ENCODE data around the gene ACP3.
A peak's percentile ranks its signal among the peaks of the same experiment; 100 is the strongest.

Gene ACP3

GRCh38 chr3:132311841-132312240 is 5.4 kb upstream of the ACP3 start:
- no peak for DNase-seq (ENCODE audit: extremely low read depth in 1 of 2, low read depth in 1 of 2)

- no peak for DNase-seq (ENCODE audit: extremely low read depth in 1 of 2, low read depth in 1 of 2)
Observed at GRCh38 chr3:132315851-132316250, 1.4 kb upstream of the ACP3 start.

DNA sequence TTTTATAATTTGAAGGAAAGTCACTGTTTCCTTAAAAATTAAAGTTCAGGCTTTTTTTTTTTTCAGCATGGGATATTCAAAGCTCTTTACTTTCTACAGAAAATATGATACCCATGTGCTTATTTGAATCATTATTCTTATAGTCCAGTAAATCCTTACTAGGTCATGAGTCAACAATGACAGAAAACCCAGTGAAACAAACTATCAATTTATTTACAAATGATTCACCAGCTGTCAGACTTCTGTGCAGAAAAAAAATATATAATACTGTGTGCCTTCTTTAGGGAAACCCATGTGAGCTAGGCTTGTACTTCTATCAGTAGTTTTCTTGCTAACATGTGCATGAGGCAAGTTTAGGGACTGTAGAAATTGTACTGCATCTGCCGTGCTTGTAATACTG is 1.2 kb downstream of the ACP3 start:
- no peak for DNase-seq (ENCODE audit: extremely low read depth in 1 of 2, low read depth in 1 of 2)

DNA sequence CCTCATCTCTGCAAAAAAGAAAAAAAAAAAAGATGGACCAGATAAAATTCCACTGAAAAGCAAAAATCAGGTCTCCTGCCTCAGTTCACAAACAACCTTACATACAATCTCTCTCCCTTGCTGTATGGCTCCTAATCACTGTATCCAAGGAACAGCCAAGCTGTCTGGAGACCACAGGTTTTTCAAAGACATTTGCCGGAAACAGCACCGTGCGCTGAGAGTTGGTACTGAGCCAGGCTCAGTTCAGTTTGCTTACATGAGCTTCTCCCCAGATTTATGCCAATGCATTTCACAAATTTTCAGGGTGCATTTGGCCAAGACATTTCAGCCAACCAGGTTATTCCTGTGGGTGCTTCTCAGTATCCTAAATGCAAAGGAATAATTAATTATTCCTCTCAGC is 4.1 kb downstream of the ACP3 start:
- no peak for DNase-seq (ENCODE audit: extremely low read depth in 1 of 2, low read depth in 1 of 2)

GRCh38 chr3:132325103-132325606 is 7.9 kb downstream of the ACP3 start:
- no peak for DNase-seq (ENCODE audit: extremely low read depth in 1 of 2, low read depth in 1 of 2)

DNA sequence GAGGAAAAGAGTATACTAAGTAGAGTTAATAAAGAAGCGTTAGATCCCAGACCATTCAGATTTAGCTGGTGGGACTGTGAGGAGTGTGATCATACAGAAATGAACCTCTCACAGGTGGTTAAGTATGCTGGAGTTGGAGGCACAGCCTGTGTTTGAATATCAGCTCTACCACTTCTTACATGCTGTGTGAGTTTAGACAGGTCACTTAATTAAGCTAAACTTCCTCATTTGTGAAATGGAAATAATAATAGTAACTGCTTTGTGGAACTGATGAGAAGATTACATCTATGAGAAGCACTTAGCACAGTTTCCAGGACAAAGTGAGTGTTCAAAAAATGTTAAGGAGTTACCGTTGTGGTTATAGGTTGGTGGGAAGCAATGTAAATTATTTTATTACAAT is 8.4 kb downstream of the ACP3 start:
- no peak for DNase-seq (ENCODE audit: extremely low read depth in 1 of 2, low read depth in 1 of 2)

- no peak for DNase-seq (ENCODE audit: extremely low read depth in 1 of 2, low read depth in 1 of 2)
Observed at GRCh38 chr3:132326251-132326650, 9.0 kb downstream of the ACP3 start.

DNA sequence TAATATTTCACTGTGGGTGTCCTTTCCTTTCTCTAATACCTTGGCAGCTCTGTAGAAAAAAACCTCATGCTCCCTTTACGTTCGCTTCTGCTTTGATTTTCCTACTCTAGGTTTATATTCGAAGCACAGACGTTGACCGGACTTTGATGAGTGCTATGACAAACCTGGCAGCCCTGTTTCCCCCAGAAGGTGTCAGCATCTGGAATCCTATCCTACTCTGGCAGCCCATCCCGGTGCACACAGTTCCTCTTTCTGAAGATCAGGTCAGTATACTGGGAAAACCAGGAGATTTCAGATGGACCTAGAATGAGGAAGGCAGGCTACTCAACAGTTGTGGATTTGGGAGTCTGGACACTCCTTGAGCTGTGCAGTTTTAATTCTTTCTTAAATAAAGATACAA is 14.9 kb downstream of the ACP3 start:
- DNase-seq (ENCODE audit: extremely low read depth in 1 of 2, low read depth in 1 of 2) = no peak

GRCh38 chr3:132332508-132332907 is 15.3 kb downstream of the ACP3 start:
- no peak for DNase-seq (ENCODE audit: extremely low read depth in 1 of 2, low read depth in 1 of 2)

DNA sequence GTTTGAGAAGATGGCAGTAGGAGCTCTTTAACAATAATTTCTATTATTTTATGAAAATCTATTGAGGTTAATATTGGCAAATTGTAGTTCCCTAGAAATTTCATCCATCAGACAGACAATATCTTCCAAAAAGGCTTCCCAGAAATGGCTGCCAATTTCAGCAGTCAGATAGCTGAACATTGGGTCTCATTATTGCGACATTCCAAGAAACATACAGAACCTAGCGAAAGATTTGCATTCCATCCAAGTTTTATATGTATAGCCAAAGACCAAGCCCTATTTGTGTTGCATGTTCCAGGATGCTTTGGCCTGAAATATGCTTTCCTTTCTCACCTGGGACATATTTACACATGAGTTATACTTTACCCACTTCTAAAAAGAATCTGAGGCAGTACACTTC is 24.5 kb downstream of the ACP3 start:
- no peak for DNase-seq (ENCODE audit: extremely low read depth in 1 of 2, low read depth in 1 of 2)

- no peak for DNase-seq (ENCODE audit: extremely low read depth in 1 of 2, low read depth in 1 of 2)
Observed at GRCh38 chr3:132342183-132342582, 25.0 kb downstream of the ACP3 start.

DNA sequence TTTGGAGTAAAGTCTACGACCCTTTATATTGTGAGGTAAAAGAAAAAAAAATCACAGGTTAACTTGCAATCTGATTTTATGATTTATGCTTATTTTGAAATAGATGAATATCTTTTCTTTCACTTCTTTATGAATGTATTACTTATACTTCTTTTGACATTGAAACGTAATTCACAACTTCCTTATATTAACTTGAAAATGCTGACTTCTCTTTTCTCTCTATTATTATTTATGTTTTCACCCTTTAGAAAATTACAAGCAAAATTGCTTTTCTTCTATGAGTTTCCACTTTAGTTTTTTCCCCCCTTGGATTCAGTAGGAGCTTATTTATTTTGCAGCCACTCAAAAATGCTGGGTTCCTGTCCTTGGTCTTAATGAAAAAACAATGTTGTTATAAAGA is 25.4 kb downstream of the ACP3 start:
- no peak for DNase-seq (ENCODE audit: extremely low read depth in 1 of 2, low read depth in 1 of 2)

GRCh38 chr3:132343018-132343612 is 25.9 kb downstream of the ACP3 start:
- no peak for DNase-seq (ENCODE audit: extremely low read depth in 1 of 2, low read depth in 1 of 2)

DNA sequence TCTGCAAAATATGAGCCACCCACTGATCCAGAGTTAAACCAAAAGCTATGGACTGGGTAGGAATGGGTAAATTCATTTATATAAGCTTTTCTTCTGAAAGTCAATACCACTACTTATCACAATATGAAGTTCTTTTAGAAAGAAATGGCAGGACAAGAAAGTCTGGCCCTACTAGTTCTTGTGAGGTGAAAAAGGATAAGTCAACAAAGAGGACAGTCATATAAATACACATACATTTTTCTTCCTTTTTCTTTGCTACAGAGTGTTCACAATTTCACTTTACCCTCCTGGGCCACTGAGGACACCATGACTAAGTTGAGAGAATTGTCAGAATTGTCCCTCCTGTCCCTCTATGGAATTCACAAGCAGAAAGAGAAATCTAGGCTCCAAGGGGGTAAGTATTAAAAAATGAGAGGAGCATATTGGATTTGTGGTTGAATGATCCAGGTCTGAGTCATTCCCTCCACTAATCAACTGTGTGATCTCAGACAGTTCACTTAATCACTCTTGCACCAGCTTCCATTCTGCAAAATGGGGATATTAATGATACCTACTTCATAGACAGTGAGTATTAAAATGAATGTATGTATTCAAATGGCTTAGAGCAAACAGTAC is 27.6 kb downstream of the ACP3 start:
- DNase-seq (ENCODE audit: extremely low read depth in 1 of 2, low read depth in 1 of 2) = no peak

DNA sequence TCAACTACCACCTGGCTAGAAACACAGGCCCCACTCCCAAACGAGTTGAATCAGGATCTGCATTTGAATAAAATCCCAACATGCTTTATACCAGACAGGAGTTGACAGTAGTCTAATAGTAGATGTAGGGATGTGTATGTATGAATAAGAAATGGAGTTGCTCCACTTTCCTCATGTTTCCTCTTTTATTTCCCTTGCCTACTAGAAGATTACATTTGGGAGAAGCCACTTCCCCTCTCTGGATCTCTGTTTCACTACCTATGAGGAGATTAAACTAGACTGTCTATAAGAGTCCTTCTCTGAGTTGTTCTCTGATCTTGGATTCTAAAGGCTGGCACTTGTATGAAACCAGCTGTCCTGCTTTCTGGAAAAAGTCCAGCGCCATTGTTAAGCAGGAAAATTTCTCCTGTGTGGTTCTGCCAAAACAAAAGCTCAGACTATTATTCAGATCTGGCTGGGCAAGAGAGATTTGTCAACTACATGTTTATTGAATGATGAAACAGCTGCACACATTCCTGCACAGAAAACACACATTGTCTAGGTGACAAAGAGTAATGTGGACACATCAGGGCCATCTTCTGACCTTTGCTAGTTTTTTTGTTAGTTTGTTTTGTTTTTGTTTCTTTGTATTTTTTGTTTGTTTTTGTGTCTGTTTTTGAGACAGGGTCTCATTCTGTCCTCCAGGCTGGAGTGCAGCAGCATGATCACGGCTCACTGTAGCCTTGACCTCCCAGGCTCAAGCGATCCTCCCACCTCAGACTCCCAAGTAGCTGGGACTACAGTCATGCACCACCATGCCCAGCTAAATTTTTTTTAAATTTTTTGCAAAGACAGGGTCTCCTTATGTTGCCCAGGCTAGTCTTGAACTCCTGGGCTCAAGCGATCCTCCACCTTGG is 29.9 kb downstream of the ACP3 start:
- DNase-seq (ENCODE audit: extremely low read depth in 1 of 2, low read depth in 1 of 2) = no peak

GRCh38 chr3:132347811-132348210 is 30.6 kb downstream of the ACP3 start:
- no peak for DNase-seq (ENCODE audit: extremely low read depth in 1 of 2, low read depth in 1 of 2)

DNA sequence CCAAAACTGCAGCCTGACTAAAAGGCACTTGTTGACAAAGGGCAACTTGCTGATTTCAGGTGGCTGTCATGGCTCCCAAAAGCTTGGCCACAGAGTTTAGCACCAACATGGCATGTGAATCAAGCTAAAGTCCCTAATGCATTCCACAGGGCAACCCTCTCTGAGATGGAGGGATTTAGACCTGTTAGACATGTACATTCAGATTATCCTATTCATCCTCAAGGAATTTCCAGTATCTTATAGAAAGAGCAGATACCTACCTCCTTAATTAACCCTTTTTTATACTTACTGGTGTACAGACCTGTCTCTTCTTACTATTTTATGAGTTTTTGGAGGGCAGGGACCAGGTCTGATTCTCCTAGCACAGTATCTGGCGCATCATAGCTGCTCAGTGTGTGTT is 31.3 kb downstream of the ACP3 start:
- no peak for DNase-seq (ENCODE audit: extremely low read depth in 1 of 2, low read depth in 1 of 2)

DNA sequence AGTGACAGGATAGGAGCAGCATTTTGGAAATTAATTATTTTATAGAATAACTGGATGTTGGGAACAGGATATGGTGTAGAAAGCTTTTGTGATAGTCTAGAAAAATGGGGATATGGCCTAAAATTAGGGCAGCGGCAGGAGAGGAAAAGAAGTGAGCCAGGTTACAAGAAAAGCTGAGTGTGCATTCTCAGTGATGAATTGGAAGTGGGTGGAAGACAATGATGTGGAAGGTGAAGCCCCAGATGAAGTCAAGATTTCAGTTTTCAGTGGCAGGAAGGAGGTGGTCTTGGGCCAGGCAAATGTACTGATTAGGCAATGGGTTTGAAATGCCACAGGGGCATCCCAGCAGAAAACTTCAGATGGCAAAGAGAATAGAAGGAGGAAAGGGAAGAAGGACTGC is 33.6 kb downstream of the ACP3 start:
- no peak for DNase-seq (ENCODE audit: extremely low read depth in 1 of 2, low read depth in 1 of 2)

- DNase-seq (ENCODE audit: extremely low read depth in 1 of 2, low read depth in 1 of 2) = no peak
Observed at GRCh38 chr3:132351222-132351806, 34.1 kb downstream of the ACP3 start.

DNA sequence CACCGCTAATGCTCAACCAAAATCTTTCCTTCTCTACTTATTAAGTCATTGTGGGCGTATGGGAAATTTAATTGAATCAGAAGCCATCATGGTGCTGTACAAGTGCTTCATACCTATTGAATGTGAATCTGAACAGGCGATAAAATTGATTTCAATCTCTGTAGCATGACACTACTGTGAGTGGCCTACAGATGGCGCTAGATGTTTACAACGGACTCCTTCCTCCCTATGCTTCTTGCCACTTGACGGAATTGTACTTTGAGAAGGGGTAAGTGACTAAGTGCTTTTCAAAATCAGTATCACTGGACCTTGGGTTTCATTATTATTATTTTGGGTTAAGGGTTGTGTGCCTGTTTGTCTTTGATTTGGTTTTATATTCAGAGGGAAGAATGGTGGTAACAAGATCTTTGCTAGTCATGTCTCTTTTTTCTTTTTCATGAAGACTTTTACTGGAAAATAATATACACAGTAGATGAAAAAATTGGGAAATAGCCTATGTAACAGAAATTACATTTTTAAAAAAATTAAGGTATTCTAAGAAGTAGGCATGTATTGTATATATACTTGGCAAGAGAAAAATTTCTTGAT is 35.4 kb downstream of the ACP3 start:
- DNase-seq (ENCODE audit: extremely low read depth in 1 of 2, low read depth in 1 of 2) = peak; percentile 16 to 35
